Stimulated activated CD8-positive, alpha-beta memory T cell treated with anti-CD3 and anti-CD28 coated beads, Interleukin-4, amount 100 ng/mL, for 4 hours (primary cell): ENCODE data around the gene LEMD1.

Source experiments
- DNase-seq, 2 donors: peaks; one replicate each; pipeline ENCODE4 v3.0.0-alpha.2; 2020; ENCODE audit warnings: low read depth in 2 of 2, low spot score in 1 of 2

The LEMD1 gene

DNA sequence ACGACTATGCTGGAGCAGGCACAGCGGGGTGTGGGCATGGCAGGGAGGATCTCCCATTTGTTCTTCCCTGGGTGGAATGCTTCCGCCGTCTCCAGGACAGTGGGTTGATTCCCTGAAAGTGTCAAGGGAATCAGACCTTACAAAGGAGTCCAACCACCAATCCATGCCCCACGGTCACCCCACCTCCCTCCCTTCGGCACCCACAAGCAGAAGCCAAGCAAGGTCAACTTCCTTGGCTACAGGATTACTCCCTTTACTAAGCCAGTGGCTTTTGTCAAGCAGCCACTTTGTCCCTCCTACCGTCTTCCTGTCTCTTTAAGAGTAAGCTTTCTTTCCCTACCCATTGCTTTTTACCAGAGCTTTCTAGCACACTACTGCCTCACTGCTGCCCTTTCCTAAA is 84.4 kb downstream of the LEMD1 start:
- no peak for DNase-seq

DNA sequence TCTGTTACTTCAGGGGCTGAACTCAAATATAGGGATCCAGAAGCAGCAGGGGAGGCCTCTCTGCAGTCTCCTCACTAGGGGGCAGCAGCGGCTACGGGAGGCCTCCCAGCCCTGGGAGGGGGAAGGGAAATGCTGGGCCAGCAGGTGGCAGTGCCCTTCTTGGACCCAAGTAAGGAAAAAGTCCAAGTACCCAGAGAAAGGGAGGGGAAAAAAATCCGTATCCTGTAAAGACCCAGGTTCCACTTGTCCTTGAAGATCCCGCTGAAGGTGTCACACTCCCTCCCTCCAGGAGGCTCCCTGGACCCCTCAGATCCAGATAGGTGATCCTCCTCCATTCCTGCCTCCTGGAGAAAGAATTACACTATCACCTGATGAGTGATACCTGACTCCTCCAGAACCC is 86.2 kb downstream of the LEMD1 start:
- DNase-seq, result peak; percentile 41 to 49

DNA sequence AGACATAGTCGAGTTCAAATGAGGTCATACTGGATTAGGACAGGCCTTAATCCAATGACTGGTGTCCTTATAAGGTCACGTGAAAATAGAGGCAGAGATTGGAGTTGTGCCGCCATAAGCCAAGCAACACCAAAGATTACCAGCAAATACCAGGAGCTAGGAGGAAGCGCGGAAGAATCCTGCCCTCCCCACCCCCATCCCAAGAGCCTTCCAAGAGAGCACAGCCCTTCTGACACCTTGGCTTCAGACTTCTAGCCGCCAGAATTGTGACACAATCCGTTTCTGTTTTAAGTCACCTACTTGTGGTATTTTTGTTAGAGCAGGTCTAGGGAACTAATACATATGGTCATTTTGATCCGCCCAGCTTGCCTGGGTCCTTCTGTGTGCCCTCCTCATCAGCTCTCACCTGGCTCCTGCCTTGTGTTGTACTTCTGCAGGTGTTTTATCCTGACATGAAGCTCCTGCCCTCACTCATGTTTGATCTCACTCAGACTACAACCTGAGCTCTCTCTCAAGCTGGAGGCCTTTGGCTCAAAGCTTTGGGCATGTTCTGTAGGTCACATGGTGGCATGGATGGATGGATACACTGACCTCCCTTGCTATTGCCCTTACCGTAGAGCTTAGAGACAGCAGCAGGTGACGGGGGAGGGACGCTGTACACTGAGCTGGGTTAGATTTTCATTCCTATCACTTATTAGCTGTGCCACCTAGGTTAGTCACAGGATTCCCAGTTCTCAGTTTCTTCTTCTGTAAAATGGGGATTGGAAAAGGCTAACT is 89.7 kb downstream of the LEMD1 start:
- no peak for DNase-seq
